DOHH2 (cell line): ENCODE measurements around the gene PTCD3.

Experiments
- H3F3A ChIP-seq: fragments of 200-600 bp; sonication (generic), shearing (Covaris generic); 2 replicates; pipeline ENCODE4 v1.6.0; 2016; ENCODE audit warnings: antibody characterized with exemption, mild to moderate bottlenecking; ENCODE audit not compliant: control insufficient read depth, insufficient read depth
- H3K27ac ChIP-seq: fragments of 200-600 bp; sonication (generic); 2 replicates; pipeline ENCODE4 v1.5.1; 2014; ENCODE audit warnings: low read depth, mild to moderate bottlenecking, low read length, moderate library complexity
- H3K27me3 ChIP-seq: fragments of 200-600 bp; sonication (generic); 2 replicates; pipeline ENCODE4 v1.6.1; 2014; ENCODE audit warnings: mild to moderate bottlenecking, low read length, mixed read lengths; ENCODE audit not compliant: control insufficient read depth
- H3K36me3 ChIP-seq: fragments of 200-600 bp; sonication (generic); 2 replicates; pipeline ENCODE4 v1.6.1; 2014; ENCODE audit warnings: mild to moderate bottlenecking, low read length, moderate library complexity, mixed read lengths; ENCODE audit not compliant: control insufficient read depth
- H3K4me1 ChIP-seq: fragments of 200-600 bp; sonication (generic); 2 replicates; pipeline ENCODE4 v1.6.1; 2014; ENCODE audit warnings: mild to moderate bottlenecking, low read length, mixed read lengths; ENCODE audit not compliant: control insufficient read depth
- H3K4me2 ChIP-seq: fragments of 200-600 bp; sonication (generic); 2 replicates; pipeline ENCODE4 v1.6.0; 2014; ENCODE audit warnings: mild to moderate bottlenecking, low read length, moderate library complexity
- H3K4me3 ChIP-seq: fragments of 200-600 bp; sonication (generic); 2 replicates; pipeline ENCODE4 v1.5.1; 2014; ENCODE audit warnings: mild to moderate bottlenecking, low read length, mixed read lengths
- H3K79me2 ChIP-seq: fragments of 200-600 bp; sonication (generic); 2 replicates; pipeline ENCODE4 v1.6.1; 2014; ENCODE audit warnings: mild to moderate bottlenecking, low read length, mixed read lengths; ENCODE audit not compliant: control insufficient read depth
- H3K9me2 ChIP-seq: fragments of 200-600 bp; sonication (generic); replicated peaks from 2 replicates; pipeline ENCODE4 v1.6.1; 2014; ENCODE audit warnings: mild to moderate bottlenecking, low read length, mixed read lengths; ENCODE audit not compliant: control insufficient read depth
- H3K9me3 ChIP-seq: fragments of 200-600 bp; sonication (generic); 2 replicates; pipeline ENCODE4 v1.6.1; 2014; ENCODE audit warnings: antibody characterized with exemption, low read length, mixed read lengths; ENCODE audit not compliant: control insufficient read depth, insufficient read depth
- H4K20me1 ChIP-seq: fragments of 200-600 bp; sonication (generic); 2 replicates; pipeline ENCODE4 v1.6.0; 2014; ENCODE audit warnings: low read depth, mild to moderate bottlenecking, antibody characterized with exemption, low read length, moderate library complexity; ENCODE audit not compliant: control insufficient read depth, insufficient read depth
- EZH2phosphoT487 ChIP-seq: fragments of 200-600 bp; sonication (generic); IDR thresholded peaks from 2 replicates; pipeline ENCODE4 v1.6.1; 2017; ENCODE audit warnings: borderline replicate concordance, mild to moderate bottlenecking, antibody characterized with exemption, low read length, moderate library complexity, mixed read lengths
- TF ChIP-seq, protein P1 (sequence below): fragments of 200-600 bp; sonication (generic); IDR thresholded peaks from one replicate; pipeline ENCODE4 v1.5.1; 2014; ENCODE audit warnings: antibody characterized with exemption, mild to moderate bottlenecking, low read depth, low read length; ENCODE audit not compliant: poor library complexity, severe bottlenecking

PTCD3 gene

DNA sequence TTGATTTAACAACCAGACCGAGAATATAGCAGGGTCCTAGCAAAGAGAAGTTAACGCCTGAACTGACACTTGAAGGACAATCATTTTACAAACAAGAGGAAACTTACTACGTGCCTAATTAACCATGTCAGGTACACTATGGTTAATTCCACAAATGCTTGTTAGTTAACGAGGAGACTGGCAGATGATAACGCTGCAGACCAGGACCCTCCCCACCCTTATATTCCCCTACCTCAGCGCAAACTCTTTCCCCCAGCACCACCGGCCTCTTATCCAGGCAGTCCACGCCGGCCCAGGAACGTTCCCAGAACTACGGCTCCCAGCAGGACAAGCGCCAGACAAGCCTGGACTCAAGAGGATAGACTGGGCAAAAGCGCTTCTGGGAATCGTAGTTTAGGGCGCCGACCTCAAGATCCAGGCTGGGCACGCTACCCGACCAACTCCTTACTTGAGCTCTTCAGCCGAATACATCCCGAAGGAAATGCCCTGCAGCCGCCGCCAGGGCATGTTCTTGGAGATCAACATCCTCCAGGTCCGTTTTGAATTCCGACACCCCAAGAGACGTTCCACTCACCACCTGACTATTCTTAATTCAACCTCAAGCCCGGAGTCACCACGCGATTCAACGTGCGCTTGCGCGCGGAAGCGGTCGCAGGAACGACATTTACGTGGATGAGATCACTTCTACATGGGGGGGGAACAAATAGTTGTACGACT lies 625 bp upstream of the PTCD3 start, which contains the start of gene POLR1A:
POLR1A (minus strand) TSS at position 635 of the 717 bp plus-strand sequence; CDS start at position 525, 110 bp downstream.
- peak within 1 kb of the TSS; percentile 63 for H3K27ac ChIP-seq
- no peaks in the 10 kb centered on the region for H3K9me2 ChIP-seq
- H3K9me3 ChIP-seq, result no peaks in the 10 kb centered on the region
- peak within 1 kb of the TSS; percentile 88 for H3K4me2 ChIP-seq
- peak within 1 kb of the TSS; percentile 95 for H3K4me3 ChIP-seq
- H3F3A ChIP-seq, result no peaks in the 10 kb centered on the region; the same call in 1 of the 2 replicates
- peaks cover 82% of the 10 kb centered on the region for H3K36me3 ChIP-seq
- H3K27me3 ChIP-seq, result no peaks in the 10 kb centered on the region
- H3K79me2 ChIP-seq, result peaks cover 98% of the 10 kb centered on the region
- TF ChIP-seq EZH2phosphoT487, result no peak
- TF ChIP-seq, protein P1, sequence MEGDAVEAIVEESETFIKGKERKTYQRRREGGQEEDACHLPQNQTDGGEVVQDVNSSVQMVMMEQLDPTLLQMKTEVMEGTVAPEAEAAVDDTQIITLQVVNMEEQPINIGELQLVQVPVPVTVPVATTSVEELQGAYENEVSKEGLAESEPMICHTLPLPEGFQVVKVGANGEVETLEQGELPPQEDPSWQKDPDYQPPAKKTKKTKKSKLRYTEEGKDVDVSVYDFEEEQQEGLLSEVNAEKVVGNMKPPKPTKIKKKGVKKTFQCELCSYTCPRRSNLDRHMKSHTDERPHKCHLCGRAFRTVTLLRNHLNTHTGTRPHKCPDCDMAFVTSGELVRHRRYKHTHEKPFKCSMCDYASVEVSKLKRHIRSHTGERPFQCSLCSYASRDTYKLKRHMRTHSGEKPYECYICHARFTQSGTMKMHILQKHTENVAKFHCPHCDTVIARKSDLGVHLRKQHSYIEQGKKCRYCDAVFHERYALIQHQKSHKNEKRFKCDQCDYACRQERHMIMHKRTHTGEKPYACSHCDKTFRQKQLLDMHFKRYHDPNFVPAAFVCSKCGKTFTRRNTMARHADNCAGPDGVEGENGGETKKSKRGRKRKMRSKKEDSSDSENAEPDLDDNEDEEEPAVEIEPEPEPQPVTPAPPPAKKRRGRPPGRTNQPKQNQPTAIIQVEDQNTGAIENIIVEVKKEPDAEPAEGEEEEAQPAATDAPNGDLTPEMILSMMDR, result no peak
- peaks cover 35% of the 10 kb centered on the region for H4K20me1 ChIP-seq
- peaks cover 37% of the 10 kb centered on the region for H3K4me1 ChIP-seq

DNA sequence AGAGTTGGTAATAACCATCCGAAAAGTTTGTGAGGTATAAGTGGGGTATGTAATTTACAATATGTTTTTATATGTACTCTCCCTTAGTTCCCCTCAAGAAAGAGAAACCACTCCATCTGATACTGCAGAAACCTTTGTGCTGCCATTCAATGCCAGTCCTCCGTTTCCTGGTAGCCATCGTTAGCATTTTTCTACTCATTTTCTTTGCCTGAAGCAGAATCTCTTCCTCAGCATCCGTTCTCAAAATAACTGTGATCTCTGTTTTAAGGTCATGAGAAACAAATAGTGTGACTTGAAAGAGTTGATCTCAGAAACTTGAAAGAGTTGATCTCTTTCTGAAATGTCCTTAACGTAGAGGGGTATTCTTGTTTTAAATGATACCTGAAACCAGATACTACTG lies 996 bp downstream of the PTCD3 start:
- TF ChIP-seq, protein P1, result no peak
- no peak for TF ChIP-seq EZH2phosphoT487
- peak overlapping the region; percentile 88 for H3K4me2 ChIP-seq
- H3K27ac ChIP-seq, result peak overlapping the region; percentile 63
- peaks cover 37% of the 10 kb centered on the region for H4K20me1 ChIP-seq
- H3K4me1 ChIP-seq, result peaks cover 37% of the 10 kb centered on the region
- no peaks in the 10 kb centered on the region; the same call in 1 of the 2 replicates for H3F3A ChIP-seq
- no peaks in the 10 kb centered on the region for H3K27me3 ChIP-seq
- peaks cover 93% of the 10 kb centered on the region for H3K79me2 ChIP-seq
- peak overlapping the region; percentile 95 for H3K4me3 ChIP-seq
- H3K36me3 ChIP-seq, result peaks cover 80% of the 10 kb centered on the region
- no peaks in the 10 kb centered on the region for H3K9me2 ChIP-seq
- no peaks in the 10 kb centered on the region for H3K9me3 ChIP-seq

DNA sequence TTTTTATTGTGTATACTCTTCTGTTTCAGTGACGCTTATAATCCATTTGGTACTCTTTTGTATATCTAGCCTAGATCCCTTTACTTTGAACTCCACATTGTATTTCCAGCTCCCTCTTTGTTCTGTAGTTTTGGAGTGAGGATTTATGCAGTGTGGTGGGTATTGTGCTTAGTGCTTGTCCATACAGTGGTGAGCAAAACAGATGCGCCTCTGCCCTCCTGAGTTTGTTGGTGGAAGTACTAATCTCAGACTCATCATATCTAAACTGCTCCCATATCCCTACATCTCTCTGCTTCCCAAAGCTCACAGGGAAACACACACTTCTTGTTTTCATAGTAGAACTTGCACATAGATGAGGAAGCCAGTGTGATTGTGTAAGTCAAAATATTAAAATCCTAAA lies 12.1 kb downstream of the PTCD3 start:
- Histone ChIP-seq H3K4me1 (no peaks in the 10 kb centered on the region), H3K27ac (no peak overlapping the region), H3K36me3 (peaks cover 98% of the 10 kb centered on the region), H3F3A (peaks cover 3% of the 10 kb centered on the region; the same call in 1 of the 2 replicates), H3K9me3 (no peaks in the 10 kb centered on the region), H3K4me3 (no peak overlapping the region), H4K20me1 (0 out of 2 replicates have a peak, but pooled peaks cover 3% of the 10 kb centered on the region), H3K9me2 (no peaks in the 10 kb centered on the region), H3K4me2 (no peak overlapping the region), H3K79me2 (peaks cover 42% of the 10 kb centered on the region), H3K27me3 (no peaks in the 10 kb centered on the region)
- TF ChIP-seq, protein P1, result no peak
- no peak for TF ChIP-seq EZH2phosphoT487
